NCI-H1092 (cell line): ENCODE measurements around the gene RTP2.

ENCODE experiments used
- DNase-seq: peaks from one replicate; lab custom pipeline; 2025; lab: John Stamatoyannopoulos, UW

Gene RTP2

DNA sequence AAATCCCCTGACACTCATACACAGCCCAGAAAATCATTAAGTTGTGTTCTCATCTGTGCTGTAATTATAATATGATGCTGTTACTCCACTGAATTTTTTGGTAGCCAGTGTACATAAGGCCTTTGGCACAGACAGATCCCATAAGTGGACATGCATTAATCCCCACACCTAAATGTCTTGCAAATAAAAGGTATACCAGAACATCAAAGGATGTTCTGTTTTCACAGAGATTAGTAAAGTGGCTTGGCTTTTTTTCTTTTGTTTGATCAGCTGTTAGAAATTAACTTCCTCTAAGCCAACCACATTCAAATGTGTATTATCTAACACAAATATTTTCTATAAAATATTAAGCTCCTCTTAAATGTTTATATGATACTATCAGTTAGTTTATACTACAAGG, 34.8 kb downstream of the RTP2 start:
- DNase-seq: peak; percentile 15

DNA sequence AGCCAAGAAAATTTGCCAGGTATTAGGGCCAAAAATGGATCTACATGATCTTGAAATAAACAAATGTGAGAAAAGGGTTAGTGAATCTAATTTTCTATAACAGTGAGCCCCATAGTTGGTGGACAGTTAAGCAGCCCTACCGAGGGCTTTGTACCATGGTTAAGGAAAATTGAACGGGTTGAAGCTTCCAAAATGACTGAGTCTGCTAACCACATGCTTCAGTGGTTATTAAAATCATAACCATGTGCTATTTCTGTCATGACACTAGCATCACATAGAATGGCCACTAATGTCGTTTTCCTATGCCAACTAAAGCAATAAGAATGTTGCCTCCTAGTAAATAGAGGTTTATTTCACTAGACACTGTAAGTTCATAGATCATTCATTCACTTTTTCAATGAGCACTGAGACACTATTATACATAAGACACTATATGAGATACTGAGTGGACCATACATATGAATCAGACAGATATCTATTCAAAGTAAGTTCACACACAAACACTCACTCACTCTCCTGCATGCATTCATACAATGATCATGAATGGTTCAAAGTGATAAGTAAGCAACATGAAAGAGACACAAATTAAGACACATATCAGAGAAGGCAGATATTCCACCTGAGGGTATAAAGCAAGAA, 36.5 kb downstream of the RTP2 start:
- DNase-seq: no peak

DNA sequence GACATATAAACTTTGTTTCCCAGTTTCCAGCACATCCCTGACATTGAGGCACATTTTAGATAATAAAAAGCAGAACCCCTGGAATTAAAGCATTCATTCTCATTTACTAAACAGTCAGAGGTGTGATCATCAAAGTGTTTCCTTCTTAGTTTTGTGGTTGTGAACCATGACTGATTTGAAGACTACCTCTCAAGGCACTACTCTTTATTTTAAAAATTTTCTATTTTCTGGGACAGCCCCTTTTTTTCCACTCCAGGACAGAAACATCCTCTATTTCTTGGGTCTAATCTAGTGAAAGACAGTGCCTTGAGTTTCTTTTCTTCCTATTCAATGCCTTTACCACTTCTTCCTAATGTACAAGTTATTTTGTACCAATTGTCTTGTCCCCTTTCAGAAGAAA, 37.3 kb downstream of the RTP2 start:
- no peak for DNase-seq

DNA sequence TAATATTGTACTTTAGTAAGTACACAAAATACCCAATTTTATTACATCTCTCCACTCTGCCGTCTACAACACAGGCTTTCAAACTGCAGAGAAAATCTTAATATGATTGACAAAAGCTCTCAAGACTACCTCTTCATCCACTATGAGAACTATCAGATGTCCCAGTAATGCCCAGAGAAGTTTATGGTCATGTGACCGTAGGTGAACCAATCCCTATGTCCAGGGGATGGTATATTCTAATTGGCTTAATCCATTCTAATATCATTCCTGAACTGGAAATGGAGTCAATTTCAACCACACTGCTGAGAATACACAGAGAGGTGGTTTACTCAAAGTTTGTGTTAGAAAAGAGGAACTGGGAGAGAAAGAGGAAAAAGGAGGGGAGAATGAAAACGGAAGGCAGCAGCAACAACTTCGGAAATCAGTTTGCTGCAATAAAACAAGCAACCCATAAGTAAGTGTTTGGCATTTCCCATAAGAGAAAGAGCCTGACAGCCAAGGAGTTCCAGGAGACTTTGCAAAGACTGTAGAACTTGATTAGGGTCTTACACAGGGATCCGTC, 39.4 kb downstream of the RTP2 start:
- no peak for DNase-seq

DNA sequence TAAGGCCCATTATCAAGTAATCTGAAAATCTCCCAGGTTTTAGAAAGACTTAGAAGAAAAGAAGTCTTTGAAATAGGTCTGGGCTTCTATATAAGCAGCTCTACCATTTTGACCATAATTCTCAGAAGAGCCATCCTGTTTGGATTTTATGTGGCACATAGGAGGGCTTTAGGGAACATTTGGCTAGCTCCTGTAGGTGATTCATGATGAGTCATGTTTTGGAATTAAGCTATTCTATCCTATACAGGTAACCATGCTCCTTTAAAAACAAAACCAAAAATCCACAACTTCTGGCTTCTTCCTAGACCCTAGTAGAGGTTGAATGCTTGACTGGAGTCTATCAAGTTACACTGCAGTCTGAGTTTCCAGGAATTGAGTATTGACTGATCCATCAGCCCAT, 41.1 kb downstream of the RTP2 start:
- DNase-seq: no peak

DNA sequence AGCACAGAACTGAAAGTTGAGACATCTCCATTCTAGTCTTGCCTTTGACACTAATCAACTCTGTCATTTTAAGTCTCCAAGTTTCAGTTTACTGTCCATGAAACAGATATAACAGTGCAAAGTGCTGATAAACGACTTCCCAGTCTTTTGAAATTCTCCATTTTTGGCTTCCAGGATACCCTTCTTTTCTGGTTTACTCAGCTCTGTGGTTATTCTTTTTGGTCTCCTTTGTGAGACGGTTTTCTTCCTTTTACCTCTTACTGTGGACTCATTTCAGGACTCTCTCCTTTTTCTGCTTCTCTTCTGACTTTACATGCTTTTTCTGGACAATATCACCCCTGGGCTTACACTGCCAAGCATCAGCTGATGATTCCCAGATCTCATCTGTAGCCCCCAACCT, 51.1 kb downstream of the RTP2 start:
- no peak for DNase-seq
